Measurements from ENCODE around the gene CFAP299.

Gene CFAP299

GRCh38 chr4:80532674-80533333 is 197.3 kb downstream of the CFAP299 start:
- no peak for DNase-seq

GRCh38 chr4:80535551-80535950 is 200.0 kb downstream of the CFAP299 start:
- DNase-seq, result no peak

GRCh38 chr4:80538276-80538926 is 202.9 kb downstream of the CFAP299 start:
- DNase-seq, result peak; percentile 43

- DNase-seq, result no peak
Observed at GRCh38 chr4:80539190-80539589, 203.7 kb downstream of the CFAP299 start.

GRCh38 chr4:80540349-80540748 is 204.8 kb downstream of the CFAP299 start:
- no peak for DNase-seq

- DNase-seq, result no peak
Observed at GRCh38 chr4:80540785-80541469, 205.4 kb downstream of the CFAP299 start.

- DNase-seq, result no peak
Observed at GRCh38 chr4:80542747-80543146, 207.2 kb downstream of the CFAP299 start.

GRCh38 chr4:80560337-80560736 is 224.8 kb downstream of the CFAP299 start:
- no peak for DNase-seq

- DNase-seq, result peak; percentile 9
Observed at GRCh38 chr4:80566203-80566872, 230.8 kb downstream of the CFAP299 start.

- no peak for DNase-seq
Observed at GRCh38 chr4:80568891-80569290, 233.4 kb downstream of the CFAP299 start.

- DNase-seq, result no peak
Observed at GRCh38 chr4:80576796-80577195, 241.3 kb downstream of the CFAP299 start.

GRCh38 chr4:80578001-80578400 is 242.5 kb downstream of the CFAP299 start:
- DNase-seq, result no peak

GRCh38 chr4:80585542-80585941 is 250.0 kb downstream of the CFAP299 start:
- no peak for DNase-seq

- no peak for DNase-seq
Observed at GRCh38 chr4:80586716-80587115, 251.2 kb downstream of the CFAP299 start.

- DNase-seq, result no peak
Observed at GRCh38 chr4:80587871-80588385, 252.4 kb downstream of the CFAP299 start.

GRCh38 chr4:80592950-80593349 is 257.4 kb downstream of the CFAP299 start:
- no peak for DNase-seq

- no peak for DNase-seq
Observed at GRCh38 chr4:80594701-80595100, 259.2 kb downstream of the CFAP299 start.

GRCh38 chr4:80608281-80608980 is 272.9 kb downstream of the CFAP299 start:
- no peak for DNase-seq

- no peak for DNase-seq
Observed at GRCh38 chr4:80610199-80610598, 274.7 kb downstream of the CFAP299 start.

GRCh38 chr4:80610845-80611677 is 275.5 kb downstream of the CFAP299 start:
- peak; percentile 33 for DNase-seq

- DNase-seq, result no peak
Observed at GRCh38 chr4:80611678-80611979, 276.1 kb downstream of the CFAP299 start.

GRCh38 chr4:80613470-80613869 is 277.9 kb downstream of the CFAP299 start:
- DNase-seq, result no peak

Measured in EL (cell line).